ENCODE results near the gene LOXL1. TPM values are rescaled to one million over a fixed set of nuclear protein-coding genes. Genes with fewer than 3 reads are reported as not detected.
A peak's percentile ranks its signal among the peaks of the same experiment; 100 is the strongest.

The LOXL1 gene
- total and polyA plus RNA-seq, 10 of the 15 experiments (the other 5 are each of a cell fraction or from before 2014, with no cell fraction given), result 0.07 to 0.15 TPM; not detected in 8

DNA sequence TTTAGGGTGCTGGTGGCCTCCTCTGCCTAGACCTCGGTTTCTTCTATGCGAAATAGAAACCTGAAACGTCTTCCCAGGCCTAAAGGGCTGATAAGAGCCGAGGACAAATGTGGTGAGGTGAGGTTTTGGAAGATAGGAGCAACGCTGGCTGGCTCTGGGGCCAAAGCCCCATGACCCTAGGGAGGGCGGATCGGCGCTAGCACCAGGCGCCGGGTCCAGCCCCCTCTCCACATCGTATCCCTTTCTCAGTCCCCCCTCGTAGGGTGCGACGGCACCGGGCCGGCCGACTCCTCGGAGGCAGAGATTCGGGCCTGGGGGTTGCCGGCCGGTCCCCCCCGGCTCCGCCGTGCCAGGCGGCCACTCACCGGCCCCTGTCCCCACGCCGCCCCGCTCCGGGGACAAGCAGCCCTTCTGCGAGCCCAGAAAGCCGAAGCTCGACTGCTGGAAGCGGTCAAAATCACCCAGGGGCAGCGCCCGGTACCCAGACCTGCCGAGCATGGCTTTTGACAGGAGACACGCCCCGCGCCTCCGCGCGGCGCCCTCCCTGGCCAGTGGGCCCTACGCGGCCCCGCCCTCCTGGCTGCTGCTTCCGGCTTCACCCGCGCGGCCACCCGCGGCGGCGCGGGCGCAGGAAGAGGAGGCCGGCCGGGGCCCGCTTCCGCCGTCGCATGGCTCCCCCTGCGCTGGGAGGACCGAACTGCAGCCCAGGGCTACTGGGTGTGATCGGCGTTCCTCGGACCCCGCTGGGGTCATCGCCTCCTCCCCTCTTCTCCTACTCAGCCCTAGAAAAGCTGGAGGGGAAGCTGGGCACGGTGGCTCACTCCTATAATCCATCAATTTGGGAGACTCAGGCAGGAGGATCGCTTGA, 65.7 kb downstream of the LOXL1 start, which contains the start of gene STOML1 (continued):
- peak; percentile 75; the same call in 1 of the 2 replicates for TF ChIP-seq GABPA (IDR thresholded peaks at IDR 0.05; ENCODE audit: low read depth)
- TF ChIP-seq NBN (IDR thresholded peaks at IDR 0.05), result peak; percentile 44; the same call in 1 of the 2 replicates
- peak; percentile 73 for TF ChIP-seq NR2F1 (conservative IDR thresholded peaks at IDR 0.05)
- no peak for TF ChIP-seq NFIC (IDR thresholded peaks at IDR 0.05; ENCODE audit: low read depth, low read length)
- no peak for TF ChIP-seq TBL1XR1 (IDR thresholded peaks at IDR 0.05; ENCODE audit: low read depth, low read length)
- TF ChIP-seq SIN3A (IDR thresholded peaks at IDR 0.05; ENCODE audit: low read depth, low read length), result peak; percentile 95
- 0 out of 2 replicates have a peak, but pooled peaks have one; percentile 47 for TF ChIP-seq MLLT1 (IDR thresholded peaks at IDR 0.05)
- TF ChIP-seq SMAD5 (IDR thresholded peaks at IDR 0.05; ENCODE audit: low read depth), result no peak
- peak; percentile 95 for TF ChIP-seq MAX (IDR thresholded peaks at IDR 0.05; ENCODE audit: low read depth, low read length)
- TF ChIP-seq MXI1 (IDR thresholded peaks at IDR 0.05; ENCODE audit: low read depth, low read length), result peak; percentile 99
- peak; percentile 66 for TF ChIP-seq POLR2AphosphoS5 (IDR thresholded peaks at IDR 0.05; ENCODE audit: low read length)
- TF ChIP-seq PAX5 (IDR thresholded peaks at IDR 0.05; ENCODE audit: borderline replicate concordance, low read depth, low read length), result peak; percentile 54; the same call in 1 of the 2 replicates
- TF ChIP-seq ELK1 (IDR thresholded peaks at IDR 0.05; ENCODE audit: low read depth, low read length), result peak; percentile 81
- 0 out of 2 replicates have a peak, but pooled peaks have one; percentile 7 for TF ChIP-seq CBFB (IDR thresholded peaks at IDR 0.05; ENCODE audit: low read depth)
- peak; percentile 48 for TF ChIP-seq SIX5 (IDR thresholded peaks at IDR 0.05; ENCODE audit: low read depth, low read length, severe bottlenecking)
- peak in 1 of 2 experiments; percentile 10; a peak in 1 of 4 replicates for TF ChIP-seq ETV6 (conservative IDR thresholded peaks at IDR 0.05 in 1 of 2, IDR thresholded peaks at IDR 0.05 in 1 of 2; ENCODE audit: borderline replicate concordance in 1 of 2, low read depth in 1 of 2)
- TF ChIP-seq RUNX3 (IDR thresholded peaks at IDR 0.05; ENCODE audit: low read length), result peak; percentile 49
- peak; percentile 82 for TF ChIP-seq IKZF1 (conservative IDR thresholded peaks at IDR 0.05)
- no peak for TF ChIP-seq CEBPB (IDR thresholded peaks at IDR 0.05; ENCODE audit: borderline replicate concordance in 1 of 2, low read depth in 2 of 2, low read length in 2 of 2)
- peak; percentile 70; the same call in 1 of the 2 replicates for TF ChIP-seq CREB1 (IDR thresholded peaks at IDR 0.05; ENCODE audit: low read depth)
- 0 out of 2 replicates have a peak, but pooled peaks have one; percentile 11 for TF ChIP-seq SPI1 (IDR thresholded peaks at IDR 0.05; ENCODE audit: borderline replicate concordance, insufficient read depth, low read depth, low read length)
- peak; percentile 73 for TF ChIP-seq HCFC1 (IDR thresholded peaks at IDR 0.05; ENCODE audit: low read length)
- peak; percentile 87 for TF ChIP-seq KLF5 (IDR thresholded peaks at IDR 0.05; ENCODE audit: partially characterized antibody)
- no peak for TF ChIP-seq CHD1 (IDR thresholded peaks at IDR 0.05; ENCODE audit: low read depth, low read length)
- TF ChIP-seq ZNF622 (IDR thresholded peaks at IDR 0.05), result no peak
- no peak for TF ChIP-seq MTA2 (IDR thresholded peaks at IDR 0.05; ENCODE audit: low read depth)
